ENCODE results near the gene SH3BGRL. TPM values are rescaled to one million over a fixed set of nuclear protein-coding genes. Genes with fewer than 3 reads are reported as not detected.

The SH3BGRL gene
- total RNA-seq, 1 experiment from 2014 or later: 26.4 TPM

DNA sequence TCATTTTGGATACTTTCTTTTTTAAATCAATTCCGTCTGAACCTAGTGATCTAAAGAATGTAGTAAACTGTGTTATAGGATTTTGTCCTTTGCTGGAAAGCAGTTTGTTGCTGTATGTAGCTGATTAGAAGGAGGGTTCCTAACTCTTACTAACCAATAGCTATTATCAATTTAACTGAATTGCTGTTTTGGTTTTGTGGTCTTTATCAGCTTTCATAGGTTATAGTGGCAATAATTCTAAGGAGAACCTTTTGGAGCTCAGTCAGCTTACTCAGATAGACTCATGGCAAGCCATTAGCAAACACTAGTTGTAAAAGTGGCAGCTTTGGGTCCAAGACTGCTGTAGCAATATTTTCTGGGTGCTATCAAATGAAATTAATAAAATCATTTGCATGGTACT, 29.6 kb downstream of the SH3BGRL start:
- Histone ChIP-seq H3K36me3 (ENCODE audit: low read depth, low read length) (no peaks in the 10 kb centered on the region), H3K4me2 (ENCODE audit: low read length) (no peak overlapping the region), H3K27ac (ENCODE audit: low read length) (no peak overlapping the region), H3K79me2 (ENCODE audit: low read length) (no peaks in the 10 kb centered on the region), H3K9me2 (replicated peaks; ENCODE audit: low read length) (no peaks in the 10 kb centered on the region), H3K9ac (ENCODE audit: low read length) (no peak overlapping the region), H3K4me1 (ENCODE audit: insufficient read depth, low read length) (no peaks in the 10 kb centered on the region; the same call in 1 of the 2 replicates), H2AFZ (ENCODE audit: low read length) (no peak overlapping the region), H3F3A (ENCODE audit: low read length, unreplicated experiment) (no peaks in the 10 kb centered on the region), H3K9me3 (ENCODE audit: low read length) (no peaks in the 10 kb centered on the region), H4K20me1 (ENCODE audit: low read length) (no peaks in the 10 kb centered on the region), H3K4me3 (ENCODE audit: low read length) (no peak overlapping the region), H3K27me3 (ENCODE audit: low read length) (no peaks in the 10 kb centered on the region)
- TF ChIP-seq EZH2 (IDR thresholded peaks at IDR 0.05; ENCODE audit: low read length, unreplicated experiment) (no peak), EZH2phosphoT487 (IDR thresholded peaks at IDR 0.05; ENCODE audit: borderline replicate concordance, low read length) (no peak), CTCF (conservative IDR thresholded peaks at IDR 0.05; ENCODE audit: low read depth, low read length) (no peak)
- ATAC-seq (no peak), DNase-seq (no peak)
- POLR2A ChIA-PET (ENCODE audit: unreplicated experiment): no interaction called here
- BruUV-seq (replicated peaks): no TSS peak
- intact Hi-C loops (cut with micrococcal nuclease): no loop called here
- CTCF ChIA-PET: no interaction called here

DNA sequence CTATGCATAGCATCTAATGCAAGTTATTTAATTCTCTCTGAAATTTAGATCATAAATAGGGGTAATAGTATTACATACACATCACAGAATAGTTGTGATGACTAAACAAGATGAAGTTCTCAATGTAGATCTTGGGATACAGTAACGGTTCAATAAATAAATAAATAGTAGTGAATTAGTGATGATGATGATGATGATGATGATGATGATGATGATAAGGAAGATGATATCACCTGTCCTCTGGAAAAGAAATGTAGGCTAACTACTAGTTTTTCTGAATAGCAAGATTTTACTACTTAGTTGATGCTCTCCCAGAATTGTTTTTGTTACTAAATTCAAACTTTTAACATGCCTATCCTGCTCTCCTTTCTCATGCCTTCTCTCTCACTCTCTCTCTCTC, 30.3 kb downstream of the SH3BGRL start:
- ATAC-seq: no peak
- DNase-seq: no peak
- BruUV-seq (replicated peaks): no TSS peak

GRCh38 chrX:81237516-81237915, 35.6 kb downstream of the SH3BGRL start:
- Histone ChIP-seq H3K9me3 (ENCODE audit: low read length) (no peaks in the 10 kb centered on the region), H3K27ac (ENCODE audit: low read length) (no peak overlapping the region), H3K4me2 (ENCODE audit: low read length) (no peak overlapping the region), H3F3A (ENCODE audit: low read length, unreplicated experiment) (no peaks in the 10 kb centered on the region), H3K27me3 (ENCODE audit: low read length) (no peaks in the 10 kb centered on the region), H3K79me2 (ENCODE audit: low read length) (no peaks in the 10 kb centered on the region), H3K4me1 (ENCODE audit: insufficient read depth, low read length) (no peaks in the 10 kb centered on the region; the same call in 1 of the 2 replicates), H3K9ac (ENCODE audit: low read length) (no peak overlapping the region), H4K20me1 (ENCODE audit: low read length) (no peaks in the 10 kb centered on the region), H3K9me2 (replicated peaks; ENCODE audit: low read length) (no peaks in the 10 kb centered on the region), H3K36me3 (ENCODE audit: low read depth, low read length) (no peaks in the 10 kb centered on the region), H3K4me3 (ENCODE audit: low read length) (no peak overlapping the region), H2AFZ (ENCODE audit: low read length) (no peak overlapping the region)
- DNase-seq: no peak
- no peak for ATAC-seq
- ChIA-PET POLR2A (ENCODE audit: unreplicated experiment) (no interaction called here), CTCF (no interaction called here)
- BruUV-seq (replicated peaks): no TSS peak
- TF ChIP-seq EZH2phosphoT487 (IDR thresholded peaks at IDR 0.05; ENCODE audit: borderline replicate concordance, low read length) (no peak), EZH2 (IDR thresholded peaks at IDR 0.05; ENCODE audit: low read length, unreplicated experiment) (no peak), CTCF (conservative IDR thresholded peaks at IDR 0.05; ENCODE audit: low read depth, low read length) (no peak)
- intact Hi-C loops (cut with micrococcal nuclease): no loop called here

More for the DNA sequence above, 30.3 kb downstream of the SH3BGRL start:
- H3K79me2 ChIP-seq (ENCODE audit: low read length): no peaks in the 10 kb centered on the region
- H3K27ac ChIP-seq (ENCODE audit: low read length): no peak overlapping the region
- no peaks in the 10 kb centered on the region for H3K36me3 ChIP-seq (ENCODE audit: low read depth, low read length)
- H3K9ac ChIP-seq (ENCODE audit: low read length): no peak overlapping the region
- no peaks in the 10 kb centered on the region for H3K27me3 ChIP-seq (ENCODE audit: low read length)
- H3F3A ChIP-seq (ENCODE audit: low read length, unreplicated experiment): no peaks in the 10 kb centered on the region
- H4K20me1 ChIP-seq (ENCODE audit: low read length): no peaks in the 10 kb centered on the region
- H3K4me1 ChIP-seq (ENCODE audit: insufficient read depth, low read length): no peaks in the 10 kb centered on the region; the same call in 1 of the 2 replicates
- TF ChIP-seq CTCF (conservative IDR thresholded peaks at IDR 0.05; ENCODE audit: low read depth, low read length): no peak
- TF ChIP-seq EZH2 (IDR thresholded peaks at IDR 0.05; ENCODE audit: low read length, unreplicated experiment): no peak
- TF ChIP-seq EZH2phosphoT487 (IDR thresholded peaks at IDR 0.05; ENCODE audit: borderline replicate concordance, low read length): no peak
- H3K4me3 ChIP-seq (ENCODE audit: low read length): no peak overlapping the region
- CTCF ChIA-PET: no interaction called here
- POLR2A ChIA-PET (ENCODE audit: unreplicated experiment): no interaction called here
- H3K9me2 ChIP-seq (replicated peaks; ENCODE audit: low read length): no peaks in the 10 kb centered on the region
- intact Hi-C loops (cut with micrococcal nuclease): no loop called here
- no peaks in the 10 kb centered on the region for H3K9me3 ChIP-seq (ENCODE audit: low read length)
- H3K4me2 ChIP-seq (ENCODE audit: low read length): no peak overlapping the region
- H2AFZ ChIP-seq (ENCODE audit: low read length): no peak overlapping the region
